Breast epithelium (tissue), 3 donors: Measurements from ENCODE around the gene CSMD2.

ENCODE experiments used
- CTCF ChIP-seq, 3 donors: fragments of 450-650 bp; IDR thresholded peaks; one replicate each; pipeline ENCODE4 v1.5.1; 2016 to 2017; ENCODE audit warnings: antibody characterized with exemption in 3 of 3, mild to moderate bottlenecking in 3 of 3, moderate library complexity in 3 of 3
- POLR2A ChIP-seq: fragments of 450-650 bp; IDR thresholded peaks from one replicate; pipeline ENCODE4 v1.6.1; 2016; ENCODE audit warnings: antibody characterized with exemption, mild to moderate bottlenecking, moderate library complexity
- POLR2AphosphoS5 ChIP-seq, 3 donors: sonication (generic); formaldehyde crosslinking; IDR thresholded peaks; one replicate each; pipeline ENCODE4 v1.6.1; 2017; ENCODE audit warnings: antibody characterized with exemption in 3 of 3

DNA sequence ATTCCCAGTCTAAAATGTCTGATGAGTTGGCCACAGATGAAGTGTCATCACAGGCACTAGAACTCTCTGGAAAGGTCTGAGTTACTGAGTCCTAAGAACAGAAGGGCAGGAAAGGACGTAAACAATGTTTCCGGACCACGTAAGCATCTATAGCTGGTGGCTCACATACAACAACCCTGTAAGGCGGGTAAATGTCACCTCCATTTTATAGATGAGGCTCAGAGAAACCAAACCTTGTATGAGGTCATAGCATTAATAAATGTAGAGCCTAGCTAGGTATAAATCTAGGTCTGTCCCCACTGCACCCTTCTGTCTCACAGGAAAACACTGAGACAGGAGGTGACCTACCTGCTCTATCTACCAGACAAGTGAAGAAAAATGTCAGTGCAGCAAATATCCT lies 86.6 kb downstream of the CSMD2 start:
- TF ChIP-seq CTCF (IDR thresholded peaks at IDR 0.05), result no peak
- no peak for TF ChIP-seq POLR2AphosphoS5 (IDR thresholded peaks at IDR 0.05)
- no peak for TF ChIP-seq POLR2A
